GM21717 (cell line): ENCODE results near the gene SEZ6.

Experiments used
- ATAC-seq: cut with Tn5 transposase; IDR thresholded peaks from one replicate; pipeline ENCODE4 v1.9.1; 2021; ENCODE audit warnings: mild to moderate bottlenecking, moderate library complexity; ENCODE audit not compliant: unreplicated experiment

Gene SEZ6

DNA sequence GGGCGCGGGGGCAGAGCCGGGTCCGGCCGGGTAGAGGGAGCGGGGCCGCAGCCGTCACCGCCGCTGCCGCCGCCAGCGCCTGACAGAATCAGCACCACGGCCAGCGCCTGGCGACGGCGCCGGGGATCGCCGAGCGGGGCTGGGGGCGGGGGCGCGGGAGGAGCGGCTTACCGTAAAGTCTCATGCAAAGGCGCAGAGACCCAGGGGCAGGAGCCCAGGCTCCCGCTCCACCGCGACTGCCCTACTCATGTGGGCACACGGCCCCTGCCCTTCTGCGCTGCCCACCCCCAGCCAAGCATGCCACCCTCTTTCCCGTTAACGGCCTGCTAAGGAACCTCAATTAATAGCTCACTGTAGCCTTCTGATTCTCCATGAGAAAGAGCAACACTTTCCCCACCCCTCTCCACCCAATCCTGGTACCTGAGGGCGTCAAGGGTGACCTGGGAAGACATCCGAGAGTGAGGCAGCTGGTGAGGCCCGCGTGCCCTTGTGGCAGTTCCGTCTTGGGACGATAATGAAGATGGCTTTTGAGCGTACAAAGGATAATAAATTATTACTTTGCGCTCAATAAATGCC lies at the start of gene SEZ6:
SEZ6 (minus strand) TSS at position 98 of the 576 bp plus-strand sequence. CDS start 164 bp downstream, outside the sequence.
- no peak for ATAC-seq

DNA sequence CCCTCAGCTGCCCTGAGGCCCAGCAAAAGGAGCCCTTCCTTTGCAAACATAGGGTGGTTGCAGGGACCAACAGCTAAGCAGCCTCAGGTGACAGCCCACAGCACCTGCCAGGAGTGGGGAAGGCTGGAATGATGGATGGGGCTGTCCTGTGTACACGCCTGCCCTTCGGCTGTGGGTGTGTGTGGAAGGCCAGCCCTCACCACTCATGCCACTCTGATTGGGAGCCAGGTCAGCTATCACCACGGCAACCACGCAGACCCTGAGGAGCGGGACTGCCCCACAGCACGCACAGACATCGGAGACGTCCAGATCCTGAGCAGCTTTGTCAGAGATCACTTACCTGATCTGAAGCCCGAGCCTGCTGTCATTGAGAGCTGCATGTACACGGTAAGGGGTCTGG lies 49.0 kb upstream of the SEZ6 start:
- ATAC-seq: no peak

GRCh38 chr17:29051731-29052130 lies 45.9 kb upstream of the SEZ6 start:
- ATAC-seq: no peak

DNA sequence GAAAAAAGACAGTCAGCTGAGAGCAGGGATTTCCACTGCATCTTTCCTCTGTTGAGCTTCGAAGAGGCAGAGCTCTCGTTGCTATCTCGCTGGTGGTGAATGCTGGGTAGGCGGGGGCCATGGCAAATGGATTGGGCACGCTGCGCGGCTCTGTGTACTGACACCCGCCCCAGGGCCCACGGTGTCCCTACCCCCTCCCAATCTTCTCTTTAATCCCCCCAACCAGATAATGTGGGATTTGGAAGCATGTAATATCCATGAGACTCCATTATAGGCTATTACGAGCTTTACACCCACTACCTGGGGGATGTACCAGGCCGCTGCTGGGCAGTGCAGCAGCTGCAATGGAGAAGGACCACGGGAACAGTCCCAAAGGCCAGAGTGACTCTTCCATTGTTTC lies 45.4 kb upstream of the SEZ6 start:
- ATAC-seq: no peak

DNA sequence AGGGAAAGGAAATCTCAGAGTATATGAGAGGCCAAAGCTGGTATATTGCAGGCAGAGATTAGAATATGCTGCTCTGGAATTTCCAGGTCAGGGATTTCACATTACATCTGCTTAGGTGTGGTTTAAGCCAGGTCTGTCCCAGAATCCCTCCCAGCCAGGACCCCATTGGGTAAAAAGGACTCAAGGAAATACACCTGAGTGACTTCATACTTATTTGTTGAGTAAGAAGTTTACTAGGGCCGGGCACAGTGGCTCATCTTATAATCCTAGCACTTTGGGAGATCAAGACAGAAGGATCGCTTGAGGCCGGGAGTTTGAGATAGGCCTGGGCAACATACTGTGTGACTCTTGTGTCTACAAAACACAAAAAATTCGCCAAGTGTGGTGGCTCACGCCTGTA lies 44.3 kb upstream of the SEZ6 start:
- ATAC-seq: no peak

DNA sequence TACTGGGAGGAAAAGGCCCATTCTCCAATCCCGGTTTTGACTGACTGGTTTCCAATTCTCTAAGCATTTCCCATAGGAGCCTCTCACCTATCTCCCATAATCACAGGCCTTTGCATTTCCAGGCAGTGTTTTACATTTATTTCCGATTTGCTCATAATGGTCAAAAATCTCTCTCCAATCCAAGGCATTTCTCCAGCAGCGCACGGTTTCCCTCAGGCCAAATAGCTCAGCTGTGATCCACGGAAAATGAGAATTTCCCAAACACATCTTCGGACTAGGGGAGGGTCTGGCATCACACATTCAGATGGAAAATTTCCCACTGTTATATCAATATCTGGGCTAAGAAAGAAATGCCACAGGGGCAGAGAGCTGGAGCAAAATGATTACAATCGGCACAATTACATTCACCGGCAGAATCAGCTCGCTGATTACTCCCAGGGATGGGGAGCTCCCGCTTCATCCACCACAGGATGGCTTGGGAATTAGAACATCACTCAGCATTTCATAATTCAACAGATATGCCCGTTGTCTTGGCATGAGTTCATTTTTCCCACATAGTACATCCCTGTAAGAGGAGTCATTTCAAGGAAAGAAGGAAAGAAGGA lies 43.8 kb upstream of the SEZ6 start:
- ATAC-seq: no peak

DNA sequence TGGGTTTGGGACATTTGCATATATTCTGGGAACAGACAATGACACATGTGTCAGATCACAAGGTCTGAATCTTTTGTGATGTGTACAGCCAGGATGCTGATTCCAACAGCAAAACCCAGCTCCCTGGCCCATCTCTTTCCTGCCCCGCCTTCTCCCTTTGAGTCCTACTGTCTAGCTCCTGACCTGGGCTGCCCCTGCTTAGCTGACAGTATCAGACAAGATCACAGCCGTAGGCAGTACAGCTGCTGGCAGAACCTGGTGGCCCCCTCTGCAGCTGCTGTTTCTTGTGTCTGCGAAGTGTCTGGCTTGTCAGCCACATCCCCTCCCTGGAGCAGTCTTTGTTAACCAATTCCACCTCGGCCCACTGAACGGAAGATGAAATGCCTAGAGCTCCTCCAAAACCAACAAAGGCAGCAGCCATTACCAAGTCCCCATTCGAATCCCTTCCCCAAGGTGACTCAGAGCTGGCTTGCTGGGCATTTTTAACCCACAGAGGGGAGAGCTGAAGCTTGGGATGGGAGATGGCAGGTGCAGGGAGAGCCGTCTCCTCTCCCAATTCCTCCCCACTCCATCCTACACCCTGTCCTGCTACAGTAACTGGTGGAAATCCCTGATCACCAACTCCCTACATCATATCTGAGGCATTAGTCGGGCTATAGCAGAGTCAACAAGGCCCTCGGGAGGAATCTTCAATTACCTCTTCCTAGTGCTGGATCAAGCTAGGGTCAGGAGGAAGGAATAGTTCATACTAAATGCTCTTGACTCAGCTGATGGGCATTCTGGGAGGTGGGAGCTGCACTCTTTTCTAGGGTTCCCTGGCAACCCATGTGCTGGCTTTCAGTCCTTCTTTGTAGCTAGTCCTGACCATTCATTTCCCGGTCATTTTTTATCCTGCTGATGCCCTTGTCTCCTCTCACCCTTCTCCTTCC lies 42.9 kb upstream of the SEZ6 start:
- no peak for ATAC-seq

- no peak for ATAC-seq
Measured at GRCh38 chr17:29046473-29046839, 40.6 kb upstream of the SEZ6 start.

- ATAC-seq: no peak
Measured at GRCh38 chr17:29045734-29046472, 40.1 kb upstream of the SEZ6 start.

DNA sequence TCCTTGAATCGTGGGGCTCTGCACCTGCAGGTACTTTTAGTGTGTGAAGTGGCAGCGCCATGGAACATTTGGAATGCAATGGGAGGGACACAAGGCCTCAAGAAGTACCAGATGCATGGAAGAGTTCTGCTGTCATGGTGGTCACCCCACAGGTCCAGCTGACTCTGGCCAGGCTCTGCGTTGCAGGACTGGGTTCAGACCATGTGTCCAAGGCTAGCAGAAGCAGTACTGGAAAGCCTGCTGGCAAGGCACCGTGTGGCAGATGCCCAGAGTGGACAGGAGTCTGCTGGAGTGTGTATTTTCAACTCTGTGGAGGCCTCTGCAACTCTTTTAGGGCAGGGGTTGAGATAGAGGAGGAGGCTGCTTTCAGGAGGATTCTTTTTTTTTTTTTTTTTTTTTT lies 39.2 kb upstream of the SEZ6 start:
- no peak for ATAC-seq

- ATAC-seq: no peak
Measured at GRCh38 chr17:29043539-29044145, 37.8 kb upstream of the SEZ6 start.

GRCh38 chr17:29042679-29043538 lies 37.1 kb upstream of the SEZ6 start, which contains the start of gene PIPOX:
PIPOX (plus strand) TSS chr17:29043141; CDS start chr17:29043226, 85 bp downstream.
- ATAC-seq: no peak

- ATAC-seq: no peak
Measured at GRCh38 chr17:29042026-29042678, 36.3 kb upstream of the SEZ6 start.

DNA sequence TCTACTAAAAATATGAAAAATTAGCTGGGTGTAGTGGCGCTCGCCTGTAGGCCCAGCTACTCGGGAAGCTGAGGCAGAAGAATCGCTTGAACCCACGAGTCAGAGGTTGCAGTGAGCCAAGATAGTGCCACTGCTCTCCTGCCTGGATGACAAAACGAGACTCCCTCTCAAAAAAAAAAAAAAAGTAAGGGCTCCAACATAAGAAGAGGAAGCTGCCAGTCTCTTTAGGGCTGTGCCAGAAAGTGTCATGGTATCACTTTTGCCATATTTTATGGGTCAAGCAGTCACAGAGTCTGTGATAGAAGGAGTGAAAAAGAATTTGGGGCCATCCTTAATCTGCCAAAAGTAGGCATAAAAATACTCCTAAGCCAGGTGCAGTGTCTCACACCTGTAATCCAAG lies 35.7 kb upstream of the SEZ6 start:
- ATAC-seq: no peak

DNA sequence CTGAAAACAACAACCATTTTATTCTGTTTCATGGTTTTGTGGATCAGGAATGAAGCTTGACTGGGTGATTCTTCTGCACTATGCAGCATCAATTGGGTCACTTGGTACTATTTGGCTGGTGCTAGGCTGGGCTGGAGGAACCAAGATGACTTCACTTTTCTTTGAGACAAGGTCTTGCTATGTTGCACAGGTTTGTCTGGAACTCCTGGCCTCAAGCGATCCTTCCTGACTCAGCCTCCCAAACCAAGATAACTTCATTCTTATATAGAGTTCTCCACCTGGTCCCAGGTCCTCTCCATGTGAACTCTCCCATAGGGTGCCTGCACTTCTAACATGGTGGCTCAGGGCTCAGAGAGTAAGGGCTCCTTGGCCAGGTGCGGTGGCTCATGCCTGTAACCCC lies 35.3 kb upstream of the SEZ6 start:
- no peak for ATAC-seq

DNA sequence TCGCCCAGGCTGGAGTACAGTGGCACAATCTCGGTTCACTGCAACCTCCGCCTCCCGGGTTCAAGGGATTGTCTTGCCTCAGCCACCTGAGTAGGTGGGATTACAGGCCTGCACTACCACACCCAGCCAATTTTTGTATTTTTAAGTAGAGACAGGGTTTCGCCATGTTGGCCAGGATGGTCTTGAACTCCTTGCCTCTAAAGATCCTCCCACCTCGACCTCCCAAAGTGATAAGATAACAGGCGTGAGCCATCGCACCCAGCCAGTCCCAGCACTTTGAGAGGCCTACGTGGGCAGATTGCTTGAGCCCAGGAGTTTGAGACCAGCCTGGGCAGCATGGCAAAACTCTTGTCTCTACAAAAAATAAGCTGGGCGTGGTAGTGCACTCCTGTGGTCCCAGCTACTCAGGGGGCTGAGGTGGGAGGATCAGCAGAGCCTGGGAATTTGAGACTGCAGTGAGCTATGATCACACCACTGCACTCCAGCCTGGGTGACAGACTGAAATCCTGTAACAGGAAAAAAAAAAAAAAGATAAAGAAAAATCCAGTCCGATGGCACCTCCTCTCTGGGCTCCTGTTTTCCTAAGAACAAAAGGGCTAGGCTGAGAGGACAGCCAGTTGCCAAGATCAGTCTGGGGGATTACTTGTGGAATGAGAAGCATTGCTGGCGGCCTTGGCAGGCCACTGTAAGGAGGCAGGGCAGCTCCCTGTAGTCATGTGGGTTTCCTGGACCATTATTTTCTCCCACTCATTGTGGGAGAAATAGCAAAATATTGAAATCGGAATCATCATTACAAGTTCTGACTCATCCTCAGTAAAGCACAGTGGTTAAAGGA lies 34.1 kb upstream of the SEZ6 start:
- no peak for ATAC-seq

DNA sequence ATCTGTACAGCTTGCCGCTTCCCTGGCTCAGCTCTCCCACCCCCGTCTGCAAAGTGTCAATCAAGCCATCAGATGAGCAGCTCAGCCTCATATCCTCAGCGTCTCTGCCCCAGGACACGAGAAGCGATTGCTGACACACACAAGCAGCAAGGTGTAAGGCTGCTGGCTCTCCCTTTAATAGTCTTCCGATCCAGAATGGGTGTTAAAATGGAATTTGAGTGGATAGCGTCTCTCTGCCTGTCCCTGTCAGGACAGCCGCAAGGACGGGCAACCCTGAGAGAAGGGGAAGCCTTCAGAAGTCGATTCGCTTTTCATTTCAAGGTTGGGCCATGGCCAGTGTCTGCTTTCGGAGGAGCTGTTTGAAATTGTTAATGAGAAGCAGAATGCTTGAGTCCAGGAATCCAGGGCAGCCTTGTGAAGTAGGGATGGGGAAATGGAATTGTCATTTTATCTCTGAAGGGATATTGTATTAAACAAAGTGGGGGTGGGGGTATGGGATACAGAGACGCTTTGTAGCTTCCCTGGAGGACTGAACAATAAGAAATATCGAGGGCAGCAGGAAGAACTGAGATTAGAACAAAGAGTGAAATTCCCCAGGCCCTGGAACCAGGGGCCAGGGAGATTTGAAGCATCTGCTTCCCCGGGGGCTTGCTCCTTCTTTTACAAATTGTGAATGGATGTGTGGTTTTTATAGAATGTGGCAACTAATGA lies 32.4 kb upstream of the SEZ6 start:
- ATAC-seq: no peak

DNA sequence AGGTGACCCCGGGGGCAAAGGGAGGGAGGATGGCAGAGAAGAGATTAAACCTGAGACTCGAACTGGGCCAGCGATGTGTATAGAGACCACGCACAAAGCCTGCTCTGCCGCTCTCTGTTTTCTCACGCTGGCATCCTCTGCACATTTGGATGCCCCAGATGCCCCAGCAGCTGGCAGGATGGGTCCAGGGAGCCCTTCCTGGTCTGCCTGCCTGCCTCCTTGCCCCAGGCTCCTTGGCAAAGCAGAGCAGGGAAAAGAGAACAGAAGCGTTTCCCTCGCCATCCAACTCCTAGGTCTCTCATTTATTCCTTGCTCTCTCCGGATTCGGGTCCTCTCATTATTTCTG lies 31.9 kb upstream of the SEZ6 start:
- ATAC-seq: no peak
